ENCODE measurements around the gene CSTA.

DNA sequence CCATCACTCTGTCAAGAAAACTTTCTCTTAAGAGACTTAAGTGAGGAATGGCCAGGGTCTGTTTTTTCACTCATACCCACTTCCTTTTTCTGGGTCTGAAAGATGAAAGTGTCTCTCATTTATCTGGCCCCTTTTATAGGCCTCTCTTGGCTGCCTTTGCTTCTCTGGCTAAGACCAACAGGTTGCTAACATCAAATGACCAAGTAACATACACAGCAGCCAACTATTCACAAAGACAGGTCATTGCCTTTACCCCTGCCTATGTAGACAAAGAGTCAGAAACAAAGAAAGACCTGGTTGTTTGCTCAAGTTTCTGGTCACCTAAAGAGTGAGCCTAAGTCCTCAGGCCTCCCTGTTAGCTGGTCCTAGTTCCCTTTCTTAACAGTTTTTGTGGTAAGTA, 24.0 kb upstream of the CSTA start:
- TF ChIP-seq SUZ12 (IDR thresholded peaks at IDR 0.05; ENCODE audit: extremely low read depth, insufficient read depth, insufficient read length) (no peak), YY1 (IDR thresholded peaks at IDR 0.05; ENCODE audit: insufficient read depth, insufficient read length) (no peak), ZNF274 (IDR thresholded peaks at IDR 0.05; ENCODE audit: low read depth, low read length) (no peak)
